ENCODE measurements around the gene WDR86.

Gene WDR86

DNA sequence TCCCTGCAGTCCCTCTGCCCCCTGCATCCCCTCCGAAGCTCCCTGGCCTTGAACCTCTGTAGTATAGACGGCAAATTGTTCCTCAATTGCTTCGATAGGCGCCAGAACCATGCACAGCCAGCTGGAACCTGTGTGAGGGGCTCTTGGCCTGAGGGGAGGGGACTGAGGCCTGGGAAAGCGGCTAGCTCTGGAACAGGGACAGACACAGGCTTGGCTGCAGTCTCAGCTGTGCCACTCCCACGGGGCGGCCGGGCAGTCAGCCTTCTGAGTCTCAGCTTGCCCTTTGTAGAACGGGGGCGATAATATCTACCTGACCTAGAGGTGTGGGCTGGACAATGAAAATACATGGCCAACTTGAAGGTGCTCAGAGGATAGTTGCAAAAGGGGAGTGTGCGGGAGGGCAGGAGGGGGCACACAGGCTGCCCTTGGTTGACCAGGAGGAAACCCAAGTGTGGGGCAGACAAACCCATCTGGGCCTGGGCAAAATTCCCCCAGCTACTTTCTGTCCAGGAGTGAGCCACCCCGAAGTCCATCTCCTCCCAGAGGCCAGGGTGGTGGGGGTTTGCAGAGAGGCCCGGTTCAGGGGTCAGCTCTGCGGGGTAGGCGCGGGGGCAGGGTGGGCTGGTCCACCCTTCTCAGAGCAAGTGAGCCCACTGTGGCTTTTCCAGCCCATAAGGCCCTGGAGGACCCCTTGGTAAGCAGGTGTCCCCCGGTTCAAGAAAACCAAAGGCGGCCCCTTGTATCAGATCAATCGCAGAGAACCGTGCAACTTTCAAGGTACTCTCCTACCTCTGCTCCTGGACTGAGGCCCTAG, 25.5 kb upstream of the WDR86 start:
- no peak for FAIRE-seq
- no peak for TF ChIP-seq POLR2AphosphoS5 (IDR thresholded peaks at IDR 0.05; ENCODE audit: low read depth, low read length)
- TF ChIP-seq POLR2A (IDR thresholded peaks at IDR 0.05; ENCODE audit: low read depth, low read length) = no peak
- DNase-seq (ENCODE audit: insufficient read length, low spot score) = no peak

DNA sequence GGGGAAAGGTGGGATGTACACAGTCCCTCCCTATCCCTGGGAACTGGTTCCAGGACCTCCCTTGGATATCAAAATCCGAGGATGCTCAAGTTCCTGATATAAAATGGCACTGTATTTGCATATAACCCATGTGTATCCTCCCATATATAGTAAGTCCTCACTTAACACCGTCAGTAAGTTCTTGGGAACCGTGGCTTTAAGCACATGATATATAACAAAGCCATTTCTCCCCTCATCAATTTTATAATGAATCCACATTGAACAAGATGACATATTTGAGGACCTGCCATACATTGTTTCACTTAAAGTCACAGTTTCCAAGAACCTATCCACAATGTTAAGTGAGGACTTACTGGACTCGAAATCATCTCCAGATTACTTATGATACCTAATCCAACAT, 24.7 kb upstream of the WDR86 start:
- FAIRE-seq (no peak), DNase-seq (ENCODE audit: insufficient read length, low spot score) (no peak)
- no peak for TF ChIP-seq TAF1 (IDR thresholded peaks at IDR 0.05; ENCODE audit: low read depth, low read length)
- TF ChIP-seq POLR2A (IDR thresholded peaks at IDR 0.05; ENCODE audit: low read depth, low read length) = no peak
- TF ChIP-seq SPI1 (IDR thresholded peaks at IDR 0.05; ENCODE audit: low read depth, low read length) = no peak
- TF ChIP-seq PAX5 (IDR thresholded peaks at IDR 0.05; ENCODE audit: insufficient read depth, low read length, severe bottlenecking) = no peak
- no peak for TF ChIP-seq POLR2AphosphoS5 (IDR thresholded peaks at IDR 0.05; ENCODE audit: low read depth, low read length)
- TF ChIP-seq POU2F2 (IDR thresholded peaks at IDR 0.05; ENCODE audit: low read depth, low read length) = no peak

DNA sequence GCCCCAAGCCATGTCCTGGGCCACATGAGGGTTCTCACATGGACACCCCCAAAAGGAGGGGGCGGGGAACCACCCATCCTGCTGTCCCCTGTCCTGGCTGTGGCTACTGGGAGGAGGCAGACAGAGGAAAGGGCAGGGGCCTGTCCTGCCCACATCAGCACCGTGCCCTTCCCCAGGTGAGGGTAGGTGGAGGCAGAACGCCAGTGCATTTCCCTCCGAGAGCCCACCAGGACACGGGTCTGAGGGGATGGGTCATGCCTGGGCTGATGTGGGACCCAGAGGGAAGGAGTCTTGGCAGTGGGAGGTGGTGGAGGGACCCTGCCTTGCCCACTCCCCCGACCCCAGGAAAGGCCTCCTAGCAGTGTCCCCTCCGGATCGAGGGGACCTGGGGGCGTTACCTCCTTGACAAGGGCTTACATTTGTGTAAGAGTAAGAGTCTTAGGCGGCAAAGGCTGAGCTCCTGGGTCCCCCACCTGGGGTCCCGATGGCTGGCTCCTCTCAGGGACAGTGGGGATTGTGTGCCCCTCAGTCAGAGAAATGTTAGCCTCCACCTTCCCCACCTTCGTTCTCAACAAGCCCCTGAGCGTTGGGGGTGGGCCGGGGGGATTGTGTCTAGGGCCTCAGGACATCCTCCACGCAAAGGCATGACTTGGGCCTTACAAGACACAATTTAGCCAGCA, 24.0 kb upstream of the WDR86 start:
- TF ChIP-seq PAX5 (IDR thresholded peaks at IDR 0.05; ENCODE audit: insufficient read depth, low read length, severe bottlenecking) (no peak), POLR2A (IDR thresholded peaks at IDR 0.05; ENCODE audit: low read depth, low read length) (no peak), TAF1 (IDR thresholded peaks at IDR 0.05; ENCODE audit: low read depth, low read length) (no peak), POLR2AphosphoS5 (IDR thresholded peaks at IDR 0.05; ENCODE audit: low read depth, low read length) (no peak), POU2F2 (IDR thresholded peaks at IDR 0.05; ENCODE audit: low read depth, low read length) (no peak), SPI1 (IDR thresholded peaks at IDR 0.05; ENCODE audit: low read depth, low read length) (no peak)
- DNase-seq (ENCODE audit: insufficient read length, low spot score) (no peak), FAIRE-seq (no peak)

DNA sequence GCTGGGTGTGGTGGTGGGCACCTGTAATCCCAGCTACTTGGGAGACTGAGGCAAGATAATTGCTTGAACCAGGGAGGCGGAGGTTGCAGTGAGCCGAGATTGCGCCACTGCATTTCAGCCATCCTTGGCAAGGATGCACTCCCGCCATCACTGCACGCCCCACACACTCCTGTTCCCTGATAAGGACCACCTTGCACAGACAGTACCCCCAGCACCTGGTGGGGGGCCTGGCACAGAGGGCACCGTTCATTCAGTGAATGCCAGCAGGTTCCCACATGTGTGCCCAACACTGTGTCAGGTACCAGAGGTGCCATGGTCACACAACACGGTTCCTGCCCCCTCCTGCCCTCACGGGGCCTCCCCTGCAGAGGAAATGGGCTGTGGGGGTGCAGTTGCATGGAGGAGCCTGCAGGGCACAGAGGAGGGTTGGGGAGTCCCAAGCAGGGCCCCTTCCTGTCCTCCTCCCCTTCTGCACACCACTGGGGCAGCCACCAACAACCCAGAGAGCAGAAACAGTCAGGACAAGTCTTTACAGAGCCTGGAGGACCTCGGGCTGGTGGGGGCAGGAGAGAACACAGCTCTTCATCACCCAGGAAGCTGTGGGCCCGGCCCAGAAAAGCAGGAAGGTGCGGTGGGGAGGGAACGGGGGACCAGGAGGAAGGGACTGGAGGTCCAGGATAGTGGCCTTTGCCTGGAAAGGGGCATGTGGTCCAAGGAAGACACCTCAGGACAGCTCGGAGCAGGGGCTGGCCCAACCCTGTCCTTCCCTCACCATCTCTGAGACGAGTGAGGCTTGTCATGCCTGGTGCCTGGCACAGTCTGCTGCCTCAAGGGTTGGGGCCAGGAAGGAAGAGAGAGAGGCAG, 23.1 kb upstream of the WDR86 start:
- FAIRE-seq (peak; percentile 40), DNase-seq (ENCODE audit: insufficient read length, low spot score) (peak; percentile 78)
- TF ChIP-seq POLR2A (IDR thresholded peaks at IDR 0.05; ENCODE audit: low read depth, low read length) (no peak), SPI1 (IDR thresholded peaks at IDR 0.05; ENCODE audit: low read depth, low read length) (no peak), PAX5 (IDR thresholded peaks at IDR 0.05; ENCODE audit: insufficient read depth, low read length, severe bottlenecking) (no peak), POU2F2 (IDR thresholded peaks at IDR 0.05; ENCODE audit: low read depth, low read length) (no peak), POLR2AphosphoS5 (IDR thresholded peaks at IDR 0.05; ENCODE audit: low read depth, low read length) (no peak), TAF1 (IDR thresholded peaks at IDR 0.05; ENCODE audit: low read depth, low read length) (no peak)

DNA sequence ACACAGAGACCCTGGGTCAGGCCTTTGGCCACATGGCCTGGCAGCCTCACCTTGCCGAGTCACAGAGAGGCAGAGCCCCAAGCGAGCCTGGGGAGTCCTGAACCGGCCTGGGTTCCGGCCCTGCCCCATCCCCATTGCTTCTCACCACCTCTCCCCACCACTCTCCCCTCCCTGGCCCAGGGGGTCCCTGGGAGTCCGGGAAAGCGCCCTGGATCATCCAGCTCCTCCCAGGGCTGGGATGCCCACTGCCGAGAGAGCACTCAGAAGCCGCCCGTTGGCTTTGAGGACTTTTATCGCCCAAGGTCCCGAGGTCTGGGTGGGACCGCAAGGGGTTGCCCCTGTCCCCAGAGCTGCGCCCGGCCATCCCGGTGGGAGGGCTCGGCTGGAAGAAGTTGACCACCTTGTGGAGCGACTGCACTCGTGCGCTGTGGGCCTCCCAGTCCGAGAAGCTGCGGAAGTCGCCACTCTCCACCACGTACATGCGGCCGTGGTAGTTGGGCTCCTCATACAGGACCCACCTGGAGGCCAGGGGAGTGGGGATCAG, 22.0 kb upstream of the WDR86 start:
- no peak for FAIRE-seq

DNA sequence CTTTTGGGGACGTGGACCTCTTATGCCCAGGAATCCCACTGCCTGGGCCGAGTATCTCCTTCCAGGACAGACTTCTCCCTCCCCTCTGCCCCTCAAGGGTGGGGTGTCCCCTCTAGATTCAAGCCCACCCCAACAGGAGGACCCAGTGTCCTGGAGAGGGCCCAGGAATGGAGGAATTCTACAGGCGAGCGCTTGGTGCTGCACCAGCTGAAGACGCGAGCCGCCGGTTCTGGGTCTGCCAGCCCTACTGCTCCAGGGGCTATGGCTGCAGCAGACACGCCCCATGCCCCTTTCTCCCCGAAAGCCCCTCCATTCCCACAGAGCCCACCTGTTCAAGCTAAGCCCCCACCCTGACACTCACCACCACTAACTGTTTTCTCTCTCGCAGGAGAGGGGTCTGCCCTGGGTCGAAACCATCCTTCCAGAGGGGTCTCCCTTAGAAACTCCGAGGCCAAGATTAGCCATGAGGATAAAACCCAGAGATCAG, 21.5 kb upstream of the WDR86 start:
- DNase-seq (ENCODE audit: insufficient read length, low spot score) (no peak), FAIRE-seq (no peak)
- TF ChIP-seq POLR2A (IDR thresholded peaks at IDR 0.05; ENCODE audit: low read depth, low read length) (no peak), POLR2AphosphoS5 (IDR thresholded peaks at IDR 0.05; ENCODE audit: low read depth, low read length) (no peak), PAX5 (IDR thresholded peaks at IDR 0.05; ENCODE audit: insufficient read depth, low read length, severe bottlenecking) (no peak), SPI1 (IDR thresholded peaks at IDR 0.05; ENCODE audit: low read depth, low read length) (no peak), POU2F2 (IDR thresholded peaks at IDR 0.05; ENCODE audit: low read depth, low read length) (no peak), TAF1 (IDR thresholded peaks at IDR 0.05; ENCODE audit: low read depth, low read length) (no peak)

More for the DNA sequence above, 22.0 kb upstream of the WDR86 start:
- DNase-seq (ENCODE audit: insufficient read length, low spot score) = no peak
- no peak for TF ChIP-seq POLR2A (IDR thresholded peaks at IDR 0.05; ENCODE audit: low read depth, low read length)
- no peak for TF ChIP-seq TAF1 (IDR thresholded peaks at IDR 0.05; ENCODE audit: low read depth, low read length)
- TF ChIP-seq PAX5 (IDR thresholded peaks at IDR 0.05; ENCODE audit: insufficient read depth, low read length, severe bottlenecking) = no peak
- no peak for TF ChIP-seq POLR2AphosphoS5 (IDR thresholded peaks at IDR 0.05; ENCODE audit: low read depth, low read length)
- no peak for TF ChIP-seq POU2F2 (IDR thresholded peaks at IDR 0.05; ENCODE audit: low read depth, low read length)
- TF ChIP-seq SPI1 (IDR thresholded peaks at IDR 0.05; ENCODE audit: low read depth, low read length) = no peak

DNA sequence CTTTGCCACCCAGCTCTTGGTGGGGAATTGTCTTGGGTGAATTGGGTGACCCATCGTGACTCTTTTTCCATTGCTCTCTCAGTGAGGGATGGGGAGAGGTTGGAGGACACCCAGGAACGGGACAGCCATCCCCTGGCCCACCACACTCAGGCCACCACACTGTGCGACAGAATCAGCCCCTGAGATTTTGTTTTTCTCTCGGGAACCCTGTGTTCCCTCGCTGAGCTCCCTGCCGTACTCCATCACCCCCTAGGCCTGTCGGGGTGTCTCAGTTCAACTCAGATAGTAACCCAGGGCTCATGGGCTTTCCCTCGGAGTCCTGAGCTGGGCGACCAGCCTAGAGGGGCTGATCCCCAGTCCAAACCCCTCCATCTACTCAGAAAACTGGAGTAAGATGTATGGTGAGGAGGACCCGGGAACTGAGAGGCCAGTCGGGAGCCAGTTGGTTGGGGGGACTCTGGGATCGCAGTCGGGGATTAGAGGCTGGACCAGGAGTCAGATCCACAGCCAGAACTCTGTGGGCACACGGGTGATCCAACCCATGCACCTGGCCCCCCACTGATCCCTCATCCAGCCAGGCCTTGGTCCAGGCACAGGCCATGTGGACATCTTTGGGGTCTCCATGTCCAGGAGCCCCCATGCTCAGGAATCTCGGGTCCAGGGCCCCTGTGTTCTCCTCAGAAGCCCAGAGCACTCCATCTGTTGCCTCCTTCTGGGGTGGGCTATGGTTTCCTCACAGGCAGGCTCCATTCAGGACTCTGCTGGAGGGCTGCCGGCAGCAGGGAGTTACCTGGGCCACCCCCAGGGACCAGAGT, 20.8 kb upstream of the WDR86 start:
- TF ChIP-seq POLR2AphosphoS5 (IDR thresholded peaks at IDR 0.05; ENCODE audit: low read depth, low read length) = no peak
- no peak for TF ChIP-seq POLR2A (IDR thresholded peaks at IDR 0.05; ENCODE audit: low read depth, low read length)
- no peak for TF ChIP-seq PAX5 (IDR thresholded peaks at IDR 0.05; ENCODE audit: insufficient read depth, low read length, severe bottlenecking)
- TF ChIP-seq TAF1 (IDR thresholded peaks at IDR 0.05; ENCODE audit: low read depth, low read length) = no peak
- no peak for TF ChIP-seq SPI1 (IDR thresholded peaks at IDR 0.05; ENCODE audit: low read depth, low read length)
- no peak for TF ChIP-seq POU2F2 (IDR thresholded peaks at IDR 0.05; ENCODE audit: low read depth, low read length)
- DNase-seq (ENCODE audit: insufficient read length, low spot score) = no peak
- FAIRE-seq = no peak
